Body of pancreas (tissue), 4 donors: ENCODE measurements around the gene WDR5.
A peak's percentile ranks its signal among the peaks of the same experiment; 100 is the strongest.

ENCODE experiments used
- POLR2A ChIP-seq, 3 donors: fragments of 450-650 bp; IDR thresholded peaks; one replicate each; pipeline ENCODE4 v1.6.1; 2016; ENCODE audit warnings: antibody characterized with exemption in 3 of 3, mild to moderate bottlenecking in 2 of 3
- TF ChIP-seq, protein P1 (sequence below), 7 experiments: fragments of 450-650 bp in 4 of 7; fragments of 200-600 bp in 3 of 7; sonication (generic) in 3 of 7; IDR thresholded peaks; one replicate each; pipeline ENCODE4 v1.5.1; 2016 to 2019; ENCODE audit warnings: antibody characterized with exemption in 7 of 7

DNA sequence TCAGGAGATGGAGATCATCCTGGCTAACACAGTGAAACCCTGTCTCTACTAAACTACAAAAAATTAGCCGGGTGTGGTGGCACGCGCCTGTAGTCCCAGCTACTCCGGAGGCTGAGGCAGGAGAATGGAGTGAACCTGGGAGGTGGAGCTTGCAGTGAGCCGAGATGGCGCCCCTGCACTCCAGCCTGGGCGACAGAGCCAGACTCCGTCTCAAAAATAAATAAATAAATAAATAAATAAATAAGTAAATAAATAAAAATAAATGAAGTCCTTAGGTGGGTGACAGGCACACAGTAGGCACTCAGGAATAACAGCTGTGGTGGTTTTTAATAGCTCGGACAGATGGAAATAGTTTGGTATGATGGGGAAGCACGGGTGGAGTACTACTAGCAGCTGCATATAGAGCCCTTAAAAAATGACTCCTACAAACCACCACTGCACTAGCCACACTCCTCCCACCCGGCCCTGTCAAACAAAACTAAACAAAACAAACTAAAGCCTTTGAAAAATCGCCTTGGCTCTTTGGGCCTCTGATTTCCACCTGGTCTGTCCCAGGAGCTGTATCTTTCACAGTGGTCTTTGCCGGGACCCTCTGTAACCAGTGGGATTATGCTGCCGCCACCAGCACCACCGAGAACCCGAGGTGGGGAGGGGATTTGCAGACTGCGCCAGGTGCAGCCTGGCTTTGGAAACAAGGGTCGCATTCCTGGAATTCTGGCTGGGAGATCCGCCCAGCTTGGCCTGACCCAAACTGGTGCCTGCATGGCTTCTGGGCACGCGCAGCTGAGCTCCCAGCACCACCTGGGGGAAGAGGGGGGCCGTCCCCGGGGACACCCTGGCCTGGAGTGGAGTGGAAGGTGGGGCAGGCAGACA, 5.1 kb upstream of the WDR5 start:
- TF ChIP-seq, protein P1, sequence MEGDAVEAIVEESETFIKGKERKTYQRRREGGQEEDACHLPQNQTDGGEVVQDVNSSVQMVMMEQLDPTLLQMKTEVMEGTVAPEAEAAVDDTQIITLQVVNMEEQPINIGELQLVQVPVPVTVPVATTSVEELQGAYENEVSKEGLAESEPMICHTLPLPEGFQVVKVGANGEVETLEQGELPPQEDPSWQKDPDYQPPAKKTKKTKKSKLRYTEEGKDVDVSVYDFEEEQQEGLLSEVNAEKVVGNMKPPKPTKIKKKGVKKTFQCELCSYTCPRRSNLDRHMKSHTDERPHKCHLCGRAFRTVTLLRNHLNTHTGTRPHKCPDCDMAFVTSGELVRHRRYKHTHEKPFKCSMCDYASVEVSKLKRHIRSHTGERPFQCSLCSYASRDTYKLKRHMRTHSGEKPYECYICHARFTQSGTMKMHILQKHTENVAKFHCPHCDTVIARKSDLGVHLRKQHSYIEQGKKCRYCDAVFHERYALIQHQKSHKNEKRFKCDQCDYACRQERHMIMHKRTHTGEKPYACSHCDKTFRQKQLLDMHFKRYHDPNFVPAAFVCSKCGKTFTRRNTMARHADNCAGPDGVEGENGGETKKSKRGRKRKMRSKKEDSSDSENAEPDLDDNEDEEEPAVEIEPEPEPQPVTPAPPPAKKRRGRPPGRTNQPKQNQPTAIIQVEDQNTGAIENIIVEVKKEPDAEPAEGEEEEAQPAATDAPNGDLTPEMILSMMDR (IDR thresholded peaks at IDR 0.05): no peak
- TF ChIP-seq POLR2A (IDR thresholded peaks at IDR 0.05): peak in 2 of 3 donors; percentile 63 to 67
